Psoas muscle (tissue), 8 donors: ENCODE measurements around the gene PHF2. TPM values are rescaled to one million over a fixed set of nuclear protein-coding genes. Genes with fewer than 3 reads are reported as not detected.

ENCODE experiments used
- ATAC-seq, 4 donors: fragments of 200-7000 bp; cut with Tn5 transposase; one replicate each; pipeline ENCODE4 v1.9.1; 2020; ENCODE audit warnings: moderate library complexity in 3 of 4, mild to moderate bottlenecking in 2 of 4
- DNase-seq, 2 donors: peaks; one replicate each; pipeline ENCODE4 v3.0.0-alpha.2; 2020
- H3K27ac ChIP-seq: fragments of 200-600 bp; one replicate; pipeline ENCODE4 v1.8.0; 2022
- H3K27me3 ChIP-seq, 3 donors: fragments of 200-600 bp in 1 of 3; one replicate each; pipeline versions ENCODE4 v1.6.1 to v1.8.0; 2013 to 2022; ENCODE audit warnings: low read length in 2 of 3, mild to moderate bottlenecking in 2 of 3, moderate library complexity in 1 of 3; ENCODE audit not compliant: insufficient read depth in 3 of 3
- H3K36me3 ChIP-seq, 2 donors: fragments of 200-600 bp in 1 of 2; one replicate each; pipeline versions ENCODE4 v1.6.1 to v1.8.0; 2013 to 2022; ENCODE audit warnings: low read depth in 1 of 2, mild to moderate bottlenecking in 1 of 2, moderate library complexity in 1 of 2; ENCODE audit not compliant: insufficient read depth in 1 of 2
- H3K4me1 ChIP-seq: fragments of 200-600 bp; one replicate; pipeline ENCODE4 v1.8.0; 2022
- H3K4me3 ChIP-seq: fragments of 200-600 bp; one replicate; pipeline ENCODE4 v1.8.0; 2022; ENCODE audit warnings: mild to moderate bottlenecking
- H3K9me3 ChIP-seq: fragments of 200-600 bp; one replicate; pipeline ENCODE4 v1.8.0; 2022
- CTCF ChIP-seq: fragments of 200-600 bp; IDR thresholded peaks from one replicate; pipeline ENCODE4 v1.8.0; 2022; ENCODE audit warnings: antibody characterized with exemption
- WGBS, 3 donors: extraction: QIAGEN DNeasy Blood & Tissue Kit; methylation state at CpG; one replicate each; pipeline versions ENCODE4 v1.1.6 to v1.1.7; 2013; 5-methylcytosine and 5-hydroxymethylcytosine counted together
- intact Hi-C, 2 donors: fragments of 100-400 bp; cut with DNase I; formaldehyde crosslinking; loops; one replicate each; pipeline versions ENCODE4 v1.11.0 to v1.14.2; 2022
- polyA plus RNA-seq, 3 donors: library from polyadenylated mRNA; stranded (reverse); fragments of 200-250 nt; gene quantifications; one replicate each; pipeline ENCODE4 v1.2.3, GENCODE V29; 2013
- total RNA-seq, 4 donors: library from RNA; stranded (reverse); fragmentation: NEBNext Ultra II Directional in 2 of 4; extraction: Animal tissue kit (Norgen Biotek cat#: 25700) in 2 of 4; gene quantifications; one replicate each; pipeline versions ENCODE4 v1.2.1 to v1.2.4, GENCODE V29; 2021 to 2023
- donor health status: healthy with polysubstance abuse.
- donor health status: DM: no; HTN: no; CAD: no; lungs with moderate emphysema.
- donor health status: Bipolar disorder and iron deficiency.
- donor health status: healthy.
- donor health status: DM: yes; HTN: yes; CAD: no.
- donor health status: DM: no; HTN: no; CAD: no.
- donor health status: DM: no; HTN: no; CAD: no.
- donor health status: DM: yes; HTN: yes; CAD: no.

PHF2 gene
- total and polyA plus RNA-seq, 7 donors, result 9.3 to 26.6 (median 19.1) TPM

DNA sequence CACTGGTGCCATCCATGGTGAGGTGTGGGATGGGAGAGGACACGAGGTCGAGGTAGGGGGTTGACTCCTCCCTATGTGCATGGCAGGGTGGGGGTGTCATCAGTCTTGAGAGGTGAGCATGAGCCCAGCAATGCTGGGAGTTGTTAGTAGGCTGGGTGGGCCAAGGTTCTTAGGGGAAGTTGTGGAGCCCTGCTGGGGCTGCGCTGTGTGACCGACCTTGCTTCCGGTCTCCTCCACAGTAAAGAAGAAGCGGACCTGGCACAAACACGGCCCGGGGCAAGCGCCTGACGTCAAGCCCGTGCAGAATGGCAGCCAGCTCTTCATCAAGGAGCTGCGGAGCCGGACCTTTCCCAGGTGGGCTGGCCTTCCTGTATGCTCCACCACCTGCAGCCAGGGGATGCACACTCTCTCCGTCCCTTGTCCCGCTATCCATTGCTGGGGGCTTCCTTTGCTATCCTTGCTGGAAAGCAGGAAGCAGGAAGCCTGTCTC, 59.8 kb downstream of the PHF2 start:
- H3K36me3 ChIP-seq, result peaks cover 3 to 59% of the 10 kb centered on the region in 2 donors

GRCh38 chr9:93636667-93637066, 60.3 kb downstream of the PHF2 start:
- ATAC-seq, result no peak
- H3K27ac ChIP-seq, result no peak overlapping the region
- H3K9me3 ChIP-seq, result no peaks in the 10 kb centered on the region
- H3K4me1 ChIP-seq, result peaks cover 5% of the 10 kb centered on the region
- H3K27me3 ChIP-seq, result no peaks in the 10 kb centered on the region
- no peak overlapping the region for H3K4me3 ChIP-seq
- WGBS, 3 donors, result 87 to 97% (median 87%) methylated on average over 5 of the region's 5 CpGs
- no peak for TF ChIP-seq CTCF
- intact Hi-C loops, result no loop called here
- no peak for DNase-seq
- H3K36me3 ChIP-seq, result peaks cover 3 to 57% of the 10 kb centered on the region in 2 donors

More for the DNA sequence above, 59.8 kb downstream of the PHF2 start:
- no peak for TF ChIP-seq CTCF
- no peak overlapping the region for H3K4me3 ChIP-seq
- DNase-seq (no peak), ATAC-seq (no peak)
- H3K4me1 ChIP-seq, result peaks cover under 1% of the 10 kb centered on the region
- intact Hi-C loops, result no loop called here
- no peak overlapping the region for H3K27ac ChIP-seq
- WGBS, 3 donors, result 94 to 97% (median 97%) methylated on average over 15 of the region's 15 CpGs
- H3K9me3 ChIP-seq, result no peaks in the 10 kb centered on the region
- H3K27me3 ChIP-seq, result no peaks in the 10 kb centered on the region

- TF ChIP-seq CTCF, result no peak
- 79 to 98% (median 98%) methylated on average over 3 of the region's 3 CpGs for WGBS, 3 donors
- H3K4me3 ChIP-seq, result no peak overlapping the region
- intact Hi-C loops, result no loop called here
- H3K27me3 ChIP-seq, result no peaks in the 10 kb centered on the region
- H3K27ac ChIP-seq, result no peak overlapping the region
- H3K4me1 ChIP-seq, result peaks cover 6% of the 10 kb centered on the region
- no peaks in the 10 kb centered on the region for H3K9me3 ChIP-seq
- peaks cover 3 to 46% of the 10 kb centered on the region in 2 donors for H3K36me3 ChIP-seq
- DNase-seq (no peak), ATAC-seq (no peak)
These were observed 61.5 kb downstream of the PHF2 start for GRCh38 chr9:93637886-93638285.

- Histone ChIP-seq H3K4me3 (no peak overlapping the region), H3K36me3 (peaks cover 3 to 33% of the 10 kb centered on the region in 2 donors), H3K27ac (no peak overlapping the region), H3K4me1 (peaks cover 6% of the 10 kb centered on the region), H3K9me3 (no peaks in the 10 kb centered on the region), H3K27me3 (no peaks in the 10 kb centered on the region)
- DNase-seq, result no peak
- TF ChIP-seq CTCF, result no peak
- no peak for ATAC-seq
- 96 to 100% (median 99%) methylated on average over 2 of the region's 2 CpGs for WGBS, 3 donors
- intact Hi-C loops, result no loop called here
These were observed 63.6 kb downstream of the PHF2 start for GRCh38 chr9:93640027-93640426.

GRCh38 chr9:93642961-93643360, 66.6 kb downstream of the PHF2 start:
- no peaks in the 10 kb centered on the region for H3K9me3 ChIP-seq
- ATAC-seq, result no peak
- H3K27me3 ChIP-seq, result no peaks in the 10 kb centered on the region
- no peak overlapping the region for H3K27ac ChIP-seq
- no peak for TF ChIP-seq CTCF
- H3K4me3 ChIP-seq, result no peak overlapping the region
- peaks cover 6% of the 10 kb centered on the region for H3K4me1 ChIP-seq
- DNase-seq, result no peak
- intact Hi-C loops, result no loop called here
- 54 to 68% (median 55%) methylated on average over 5 of the region's 5 CpGs for WGBS, 3 donors
- H3K36me3 ChIP-seq, result peaks cover 2 to 28% of the 10 kb centered on the region in 2 donors
